ENCODE data around the gene RO60. TPM values are rescaled to one million over a fixed set of nuclear protein-coding genes. Genes with fewer than 3 reads are reported as not detected.

The RO60 gene
- 55.3 and 55.7 TPM in 2 replicates for total RNA-seq

DNA sequence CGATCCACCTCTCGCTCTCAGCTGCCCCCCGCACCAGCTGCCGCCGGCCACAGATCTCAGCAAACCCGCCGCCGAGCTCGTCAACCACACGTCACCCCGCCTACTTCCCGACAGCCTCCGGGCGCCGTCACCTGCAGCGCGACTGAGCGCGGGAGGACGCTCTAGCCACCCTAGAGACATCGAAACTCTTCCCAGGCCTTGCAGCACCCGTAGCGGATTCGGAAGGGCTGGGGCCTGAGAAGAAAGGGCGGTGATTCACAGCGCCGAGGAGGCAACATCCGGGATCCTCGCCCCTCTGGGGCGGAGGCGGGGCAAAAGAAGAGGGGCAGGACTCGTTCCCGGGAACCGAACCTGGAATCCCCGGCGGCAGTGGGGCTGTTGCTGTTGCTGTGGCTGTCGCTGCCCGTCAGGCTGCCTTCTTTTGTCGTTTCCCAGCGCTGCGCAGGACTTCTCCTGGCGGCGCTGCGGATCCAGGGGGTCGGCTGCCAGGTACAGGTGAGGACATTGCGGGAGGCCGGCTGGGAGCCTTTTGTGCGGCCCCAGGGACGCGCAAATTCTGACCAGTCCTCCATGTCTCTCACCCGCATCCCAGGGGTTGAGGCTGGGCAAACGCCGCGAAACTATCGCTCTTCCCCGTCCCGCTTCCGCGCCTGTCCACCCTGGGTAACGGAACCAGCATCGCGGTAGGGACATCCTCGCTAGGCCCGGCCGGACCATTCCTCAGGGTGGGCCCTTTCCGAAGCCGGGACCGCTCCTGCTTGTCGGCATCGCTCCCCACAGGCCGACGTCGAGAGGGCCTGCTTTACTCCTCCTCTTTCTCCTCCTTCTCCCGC, at the start of gene RO60, which contains the start of gene UCHL5:
RO60 (plus strand) TSS at position 331 of the 833 bp plus-strand sequence. CDS start 9,443 bp downstream, outside the sequence.
UCHL5 (minus strand) TSS at position 79 of the 833 bp plus-strand sequence. CDS start 100 bp downstream, outside the sequence.

DNA sequence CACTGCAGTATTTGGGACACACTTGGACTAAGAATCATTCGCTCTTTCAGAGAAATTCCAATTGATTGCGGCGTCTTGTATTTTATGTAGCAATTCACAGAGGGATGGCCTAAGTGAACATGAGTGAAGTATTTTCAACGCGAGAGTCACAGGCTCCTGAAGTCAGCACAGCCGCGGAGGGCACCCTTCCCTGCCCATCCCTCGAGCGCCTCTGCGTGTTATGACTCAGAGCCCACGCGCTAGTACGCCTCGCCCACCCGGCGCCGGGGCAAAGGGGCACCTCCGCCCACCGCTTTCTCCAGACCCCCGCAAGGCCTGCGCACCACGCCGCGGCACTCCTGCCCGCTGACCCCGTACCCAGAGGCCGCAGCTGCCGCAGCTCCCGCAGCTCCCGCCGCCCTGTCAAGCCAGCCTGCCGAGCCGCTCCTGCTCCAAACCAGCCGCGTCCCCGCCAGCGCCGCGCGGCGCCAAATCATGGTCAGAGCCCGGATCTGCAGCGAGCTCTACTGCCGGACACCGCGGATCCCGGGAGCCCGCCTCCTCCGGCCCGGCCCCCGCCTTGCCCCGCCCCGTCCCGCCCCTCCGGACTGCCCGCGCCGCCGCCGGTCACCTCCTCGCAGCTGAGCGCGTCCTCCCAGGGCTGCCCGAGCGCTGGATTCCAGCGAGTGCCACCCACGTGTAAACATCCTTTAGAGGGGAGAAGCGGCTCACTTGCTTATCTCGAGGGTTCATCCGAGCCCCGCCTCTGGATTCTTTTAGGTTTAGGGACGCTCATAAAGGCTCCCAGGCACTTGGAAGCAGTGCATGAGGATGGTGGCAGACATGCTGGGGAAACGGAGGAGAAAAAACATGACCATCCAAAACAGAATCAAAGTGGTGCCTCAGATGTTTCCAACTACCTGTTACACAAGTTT, 45.8 kb downstream of the RO60 start, which contains the start of gene GLRX2:
GLRX2 (minus strand) TSS at position 508 of the 914 bp plus-strand sequence; CDS start at position 476, 32 bp downstream.

Other genes with a start within 250 kb of the RO60 start
- gene UCHL5, start 252 bp upstream of the RO60 start, total RNA-seq, result 20.8 and 21.5 TPM in 2 replicates
- gene GLRX2, start 45.8 kb downstream of the RO60 start, total RNA-seq, result 7.0 and 8.4 TPM in 2 replicates
- gene CDC73, start 62.4 kb downstream of the RO60 start, total RNA-seq, result 20.3 and 28.6 TPM in 2 replicates
- 0.06 TPM in 1 of 2 replicates, not detected in the other for gene B3GALT2, start 127.0 kb downstream of the RO60 start, total RNA-seq

Measured in cardiac ventricle fibroblast (primary cell).